Right kidney (tissue), 1 donor: ENCODE data around the gene GRAMD2A.
A peak's percentile ranks its signal among the peaks of the same experiment; 100 is the strongest.

Experiments
- DNase-seq: peaks from one replicate; pipeline ENCODE4 v3.0.0-alpha.2; 2016

Gene GRAMD2A

GRCh38 chr15:72133211-72133610 is 64.4 kb downstream of the GRAMD2A start:
- no peak for DNase-seq

- no peak for DNase-seq
Measured at GRCh38 chr15:72131922-72132321, 65.7 kb downstream of the GRAMD2A start.

GRCh38 chr15:72130272-72130671 is 67.3 kb downstream of the GRAMD2A start:
- DNase-seq, result no peak

- no peak for DNase-seq
Measured at GRCh38 chr15:72128359-72128758, 69.2 kb downstream of the GRAMD2A start.

GRCh38 chr15:72127724-72128322 is 69.8 kb downstream of the GRAMD2A start:
- no peak for DNase-seq

- DNase-seq, result no peak
Measured at GRCh38 chr15:72124218-72124617, 73.4 kb downstream of the GRAMD2A start.

- peak; percentile 98 for DNase-seq
Measured at GRCh38 chr15:72118017-72118978, 79.3 kb downstream of the GRAMD2A start, which contains the start of the genes MYO9A and SENP8. TSS of gene MYO9A (minus strand) at chr15:72118150. CDS start at chr15:72046563, 71,587 bp downstream. TSS of gene SENP8 (plus strand) at chr15:72118403. CDS start at chr15:72139624, 21,221 bp downstream.

GRCh38 chr15:72117486-72118016 is 80.0 kb downstream of the GRAMD2A start:
- peak; percentile 98 for DNase-seq

- DNase-seq, result peak; percentile 66
Measured at GRCh38 chr15:72116731-72117485, 80.7 kb downstream of the GRAMD2A start.

- no peak for DNase-seq
Measured at GRCh38 chr15:72113347-72114031, 84.1 kb downstream of the GRAMD2A start.

- no peak for DNase-seq
Measured at GRCh38 chr15:72112805-72113204, 84.8 kb downstream of the GRAMD2A start.

GRCh38 chr15:72112116-72112515 is 85.5 kb downstream of the GRAMD2A start:
- no peak for DNase-seq

GRCh38 chr15:72110355-72110754 is 87.2 kb downstream of the GRAMD2A start:
- DNase-seq, result no peak
